22Rv1 (cell line): ENCODE measurements around the gene YBX3.

Experiments used
- H3K27ac ChIP-seq: fragments of 450-650 bp; 2 replicates; pipeline ENCODE4 v1.5.1; 2017
- ZFX ChIP-seq: fragments of 450-650 bp; IDR thresholded peaks from 2 replicates; pipeline ENCODE4 v1.6.1; 2017; ENCODE audit warnings: antibody characterized with exemption, borderline replicate concordance
- TF ChIP-seq, protein P1 (sequence below): fragments of 450-650 bp; IDR thresholded peaks from 2 replicates; pipeline ENCODE4 v1.5.1; 2017; ENCODE audit warnings: mild to moderate bottlenecking

YBX3 gene

DNA sequence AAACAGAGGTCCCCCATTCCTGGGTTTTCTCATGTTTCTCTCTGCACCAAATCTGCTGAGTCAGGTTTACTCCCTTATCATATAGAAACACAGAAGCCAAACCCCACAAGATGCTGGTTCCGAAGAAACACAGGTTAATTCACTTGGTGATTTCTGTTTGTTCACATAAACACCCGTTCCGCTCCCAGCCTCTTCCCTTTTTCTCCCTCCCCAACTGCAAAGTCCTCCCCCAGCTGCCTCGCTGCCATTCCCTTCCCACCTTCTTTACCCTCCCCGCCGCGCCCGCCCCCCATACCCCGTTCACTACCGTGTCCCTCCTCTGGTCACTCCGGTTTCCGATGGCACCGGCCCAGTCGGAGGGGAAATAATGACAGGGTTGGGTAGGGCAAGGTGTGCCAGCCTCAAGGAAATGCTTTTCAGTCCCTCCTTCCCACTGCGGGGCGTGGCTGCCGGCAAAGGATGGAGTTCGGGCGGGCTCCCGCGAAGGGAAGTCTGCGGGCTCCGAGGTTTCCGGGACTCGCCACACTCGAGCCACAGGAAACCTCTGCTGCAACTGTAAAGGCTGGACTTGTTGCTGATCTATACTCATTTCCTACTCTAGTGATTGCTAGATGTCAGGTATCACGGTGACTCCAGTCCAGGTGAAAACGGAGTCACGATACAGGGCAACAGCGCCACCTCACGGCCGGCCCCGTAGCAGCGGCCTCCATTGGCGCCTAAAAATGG, 49.3 kb downstream of the YBX3 start, which contains the start of gene STYK1:
Gene STYK1 (minus strand): TSS at position 394 of the 726 bp plus-strand sequence. CDS start 39,434 bp downstream, outside the sequence.
- peak within 1 kb of the TSS; percentile 91 for H3K27ac ChIP-seq
- TF ChIP-seq, protein P1, sequence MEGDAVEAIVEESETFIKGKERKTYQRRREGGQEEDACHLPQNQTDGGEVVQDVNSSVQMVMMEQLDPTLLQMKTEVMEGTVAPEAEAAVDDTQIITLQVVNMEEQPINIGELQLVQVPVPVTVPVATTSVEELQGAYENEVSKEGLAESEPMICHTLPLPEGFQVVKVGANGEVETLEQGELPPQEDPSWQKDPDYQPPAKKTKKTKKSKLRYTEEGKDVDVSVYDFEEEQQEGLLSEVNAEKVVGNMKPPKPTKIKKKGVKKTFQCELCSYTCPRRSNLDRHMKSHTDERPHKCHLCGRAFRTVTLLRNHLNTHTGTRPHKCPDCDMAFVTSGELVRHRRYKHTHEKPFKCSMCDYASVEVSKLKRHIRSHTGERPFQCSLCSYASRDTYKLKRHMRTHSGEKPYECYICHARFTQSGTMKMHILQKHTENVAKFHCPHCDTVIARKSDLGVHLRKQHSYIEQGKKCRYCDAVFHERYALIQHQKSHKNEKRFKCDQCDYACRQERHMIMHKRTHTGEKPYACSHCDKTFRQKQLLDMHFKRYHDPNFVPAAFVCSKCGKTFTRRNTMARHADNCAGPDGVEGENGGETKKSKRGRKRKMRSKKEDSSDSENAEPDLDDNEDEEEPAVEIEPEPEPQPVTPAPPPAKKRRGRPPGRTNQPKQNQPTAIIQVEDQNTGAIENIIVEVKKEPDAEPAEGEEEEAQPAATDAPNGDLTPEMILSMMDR, result peak; percentile 99
- no peak for TF ChIP-seq ZFX

DNA sequence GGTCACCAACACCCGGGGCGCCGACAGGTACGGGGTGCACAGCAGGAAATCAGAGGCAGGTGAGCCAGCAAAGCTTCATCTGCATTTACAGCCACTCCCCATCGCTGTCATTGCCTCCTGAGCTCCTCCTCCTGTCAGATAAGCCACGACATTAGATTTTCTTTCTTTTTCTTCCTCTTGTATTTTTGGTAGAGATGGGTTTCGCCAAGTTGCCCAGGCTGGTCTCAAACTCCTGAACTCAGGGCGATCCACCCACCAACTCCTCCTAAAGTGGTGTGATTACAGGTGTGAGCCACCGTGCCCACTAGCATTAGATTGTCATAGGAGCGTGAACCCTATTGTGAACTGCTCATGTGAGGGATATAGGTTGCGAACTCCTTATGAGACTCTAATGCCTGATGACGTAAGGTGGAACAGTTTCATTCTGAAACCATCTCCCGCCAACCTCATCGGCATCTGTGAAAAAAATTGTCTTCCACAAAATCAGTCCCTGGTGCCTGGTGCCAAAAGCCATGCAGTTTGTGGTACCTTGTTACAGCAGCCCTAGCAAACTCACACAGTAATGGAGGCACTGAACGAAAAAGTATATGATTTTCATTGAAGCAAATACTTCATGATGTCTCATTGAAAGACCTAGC, 50.8 kb downstream of the YBX3 start:
- no peak overlapping the region; the same call in 1 of the 2 replicates for H3K27ac ChIP-seq

DNA sequence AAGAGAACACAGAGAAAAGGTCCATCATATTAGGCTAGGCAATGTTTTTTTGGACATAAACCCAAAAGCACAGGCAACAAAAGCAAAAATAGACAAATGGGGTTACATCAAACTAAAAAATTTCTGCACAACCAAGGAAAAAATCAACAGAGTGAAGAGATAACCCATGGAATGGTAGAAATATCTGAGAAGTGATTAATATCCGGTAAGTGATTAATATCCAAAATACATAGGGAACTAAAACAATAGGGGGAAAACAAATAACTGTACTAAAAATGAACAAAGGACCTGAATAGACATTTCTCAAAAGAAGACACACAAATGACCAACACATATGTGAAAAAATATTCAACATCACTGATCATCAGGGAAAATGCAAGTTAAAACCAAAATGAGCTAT, 53.6 kb downstream of the YBX3 start:
- TF ChIP-seq ZFX, result no peak
- TF ChIP-seq, protein P1, result no peak

More for the DNA sequence above, 50.8 kb downstream of the YBX3 start:
- no peak for TF ChIP-seq ZFX
- TF ChIP-seq, protein P1, result no peak

DNA sequence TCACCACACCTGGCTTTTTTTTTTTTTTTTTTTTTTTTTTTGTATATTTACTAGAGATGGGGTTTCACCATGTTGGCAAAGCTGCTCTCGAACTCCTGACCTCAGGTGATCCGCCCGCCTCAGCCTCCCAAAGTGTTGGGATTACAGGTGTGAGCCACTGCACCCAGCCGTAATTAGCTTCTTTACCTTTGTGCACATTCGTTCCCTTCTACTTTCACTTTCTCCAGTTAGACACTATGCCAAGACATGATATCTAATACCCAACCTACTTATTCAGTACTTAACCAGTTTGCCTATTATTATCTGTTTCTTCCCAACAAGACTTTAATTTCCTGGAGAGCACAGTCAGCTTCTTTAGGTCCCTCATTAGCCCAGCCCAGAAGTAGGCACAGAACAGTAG, 54.6 kb downstream of the YBX3 start:
- TF ChIP-seq ZFX, result no peak
- TF ChIP-seq, protein P1, result no peak

More for the DNA sequence above, 53.6 kb downstream of the YBX3 start:
- no peak overlapping the region for H3K27ac ChIP-seq

DNA sequence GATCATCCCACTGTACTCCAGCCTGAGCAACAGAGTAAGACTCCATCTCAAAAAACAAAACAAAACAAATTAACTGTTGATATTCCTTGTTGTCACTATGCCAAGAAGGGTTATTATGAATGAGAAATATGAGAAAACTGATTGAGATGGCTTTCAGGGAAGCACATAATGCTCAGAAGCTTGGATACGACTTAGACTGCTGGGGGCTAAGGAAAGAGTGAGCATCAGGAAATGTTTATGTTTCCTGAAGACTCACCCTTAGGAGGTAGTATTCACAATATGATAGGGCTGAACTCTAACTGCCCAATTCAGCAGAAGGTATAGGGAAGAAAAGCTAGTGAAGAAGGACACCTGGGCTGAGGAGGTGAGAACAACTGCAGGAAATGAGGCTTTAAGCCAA, 55.5 kb downstream of the YBX3 start:
- no peak for TF ChIP-seq ZFX
- TF ChIP-seq, protein P1, result no peak
- H3K27ac ChIP-seq, result no peak overlapping the region

More for the DNA sequence above, 54.6 kb downstream of the YBX3 start:
- no peak overlapping the region for H3K27ac ChIP-seq

DNA sequence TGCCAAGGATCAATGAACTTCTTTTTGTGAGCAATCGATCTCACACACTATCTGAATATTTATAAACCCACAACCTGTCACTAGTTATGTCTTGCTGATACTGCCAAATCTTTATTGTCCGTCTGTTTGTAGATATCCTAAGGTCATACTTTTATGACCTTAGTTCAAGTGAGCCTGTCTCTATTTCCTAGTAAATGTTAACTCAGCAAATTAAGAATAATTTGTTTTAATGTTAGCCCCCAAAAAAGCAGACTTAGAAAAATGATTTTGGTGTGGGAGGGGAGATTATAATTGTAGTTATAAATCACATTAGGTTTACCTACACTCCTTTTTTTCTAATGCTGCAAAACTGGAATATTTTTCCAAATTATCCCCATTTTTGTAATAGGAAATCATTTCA, 58.6 kb downstream of the YBX3 start:
- H3K27ac ChIP-seq, result no peak overlapping the region
- TF ChIP-seq, protein P1, result no peak
- TF ChIP-seq ZFX, result no peak

DNA sequence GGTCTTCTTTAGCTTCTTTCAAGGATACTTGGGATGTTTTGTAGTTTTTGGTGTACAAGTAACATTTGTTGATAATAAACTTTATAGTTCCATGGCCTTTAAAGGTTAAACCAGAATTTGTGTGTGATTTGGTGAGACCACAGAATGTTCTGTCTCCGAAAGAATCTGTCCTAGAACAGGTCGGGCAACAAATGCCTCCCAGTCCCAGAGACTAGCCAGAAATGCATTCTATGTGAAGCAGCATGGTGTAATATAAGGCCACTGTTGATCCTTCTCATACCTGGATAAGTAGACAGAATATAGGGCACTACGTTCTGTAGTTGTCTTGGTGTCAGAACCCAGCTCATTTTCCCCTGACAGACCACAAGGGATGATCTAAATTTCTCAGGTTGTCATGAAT, 59.3 kb downstream of the YBX3 start:
- no peak overlapping the region for H3K27ac ChIP-seq
- TF ChIP-seq, protein P1, result no peak
- TF ChIP-seq ZFX, result no peak
